Neural cell (in vitro differentiated cells): ENCODE results near the gene BCAS1. TPM values are rescaled to one million over a fixed set of nuclear protein-coding genes. Genes with fewer than 3 reads are reported as not detected.

Experiments
- H2AFZ ChIP-seq: fragments of 200-600, 300-800 bp; sonication (generic), shearing (Covaris generic); 2 replicates; pipeline ENCODE4 v1.6.0; 2014; ENCODE audit warnings: low read depth, mild to moderate bottlenecking, antibody characterized with exemption, low read length, moderate library complexity
- H3F3A ChIP-seq: fragments of 200-600 bp; shearing (Covaris generic); 2 replicates; pipeline ENCODE4 v1.6.1; 2016; ENCODE audit warnings: mild to moderate bottlenecking, moderate library complexity, mixed read lengths, antibody characterized with exemption, low read length; ENCODE audit not compliant: insufficient read depth, poor library complexity, severe bottlenecking
- H3K27ac ChIP-seq: fragments of 200-600, 300-800 bp; sonication (generic), shearing (Covaris generic); 2 replicates; pipeline ENCODE4 v1.5.1; 2014; ENCODE audit warnings: mild to moderate bottlenecking, low read length, moderate library complexity
- H3K27me3 ChIP-seq: fragments of 300-800, 200-600 bp; sonication (generic), shearing (Covaris generic); 2 replicates; pipeline ENCODE4 v1.6.0; 2014; ENCODE audit warnings: mild to moderate bottlenecking, low read depth, low read length, moderate library complexity; ENCODE audit not compliant: insufficient read depth
- H3K36me3 ChIP-seq: fragments of 300-800, 200-600 bp; sonication (generic), shearing (Covaris generic); 2 replicates; pipeline ENCODE4 v1.5.1; 2014; ENCODE audit warnings: mild to moderate bottlenecking, antibody characterized with exemption, low read length, moderate library complexity; ENCODE audit not compliant: insufficient read depth
- H3K4me2 ChIP-seq: fragments of 300-800, 200-600 bp; sonication (generic), shearing (Covaris generic); 2 replicates; pipeline ENCODE4 v1.6.0; 2014; ENCODE audit warnings: mild to moderate bottlenecking, low read length
- H3K4me3 ChIP-seq: fragments of 300-800, 200-600 bp; sonication (generic), shearing (Covaris generic); 2 replicates; pipeline ENCODE4 v1.5.1; 2014; ENCODE audit warnings: mild to moderate bottlenecking, low read length, moderate library complexity
- H3K79me2 ChIP-seq: fragments of 200-600 bp; shearing (Covaris generic); replicated peaks from 2 replicates; pipeline ENCODE4 v1.6.0; 2014; ENCODE audit warnings: mild to moderate bottlenecking, low read length, moderate library complexity; ENCODE audit not compliant: insufficient read depth
- H3K9ac ChIP-seq: fragments of 300-800, 200-600 bp; sonication (generic), shearing (Covaris generic); 2 replicates; pipeline ENCODE4 v1.6.1; 2016; ENCODE audit warnings: mild to moderate bottlenecking, low read length, mixed read lengths
- H3K9me2 ChIP-seq: fragments of 200-600 bp; shearing (Covaris generic); 2 replicates; pipeline ENCODE4 v1.6.1; 2016; ENCODE audit warnings: mild to moderate bottlenecking, low read length, mixed read lengths; ENCODE audit not compliant: insufficient read depth
- H3K9me3 ChIP-seq: fragments of 200-600, 300-800 bp; sonication (generic), shearing (Covaris generic); 2 replicates; pipeline ENCODE4 v1.6.1; 2016; ENCODE audit warnings: mild to moderate bottlenecking, mixed run types, low read length, moderate library complexity, mixed read lengths
- H4K20me1 ChIP-seq: fragments of 200-600 bp; shearing (Covaris generic); 2 replicates; pipeline ENCODE4 v1.6.1; 2016; ENCODE audit warnings: mild to moderate bottlenecking, mixed run types; ENCODE audit not compliant: insufficient read depth
- CTCF ChIP-seq: fragments of 450-650 bp; IDR thresholded peaks from 2 replicates; pipeline ENCODE4 v1.5.1; 2014; ENCODE audit warnings: antibody characterized with exemption, mild to moderate bottlenecking, moderate library complexity; ENCODE audit not compliant: poor library complexity, severe bottlenecking
- EP300 ChIP-seq: fragments of 450-650 bp; conservative IDR thresholded peaks from 2 replicates; pipeline ENCODE4 v1.6.1; 2014; ENCODE audit warnings: antibody characterized with exemption, mild to moderate bottlenecking, moderate library complexity; ENCODE audit not compliant: poor library complexity, severe bottlenecking
- EZH2 ChIP-seq: fragments of 200-600, 300-800 bp; shearing (Covaris generic), sonication (generic); IDR thresholded peaks from 2 replicates; pipeline ENCODE4 v1.6.1; 2014; ENCODE audit warnings: antibody characterized with exemption, low read length, borderline replicate concordance, mild to moderate bottlenecking; ENCODE audit not compliant: insufficient read depth, poor library complexity, severe bottlenecking
- MXI1 ChIP-seq: fragments of 450-650 bp; conservative IDR thresholded peaks from 2 replicates; pipeline ENCODE4 v1.6.1; 2014; ENCODE audit warnings: antibody characterized with exemption, mild to moderate bottlenecking; ENCODE audit not compliant: poor library complexity, severe bottlenecking
- POLR2AphosphoS5 ChIP-seq: IDR thresholded peaks from 2 replicates; pipeline ENCODE4 v1.6.1; 2012
- RAD21 ChIP-seq: fragments of 450-650 bp; conservative IDR thresholded peaks from 2 replicates; pipeline ENCODE4 v1.6.1; 2014; ENCODE audit warnings: antibody characterized with exemption, mild to moderate bottlenecking, moderate library complexity
- REST ChIP-seq: IDR thresholded peaks from 2 replicates; pipeline ENCODE4 v1.6.1; 2012; ENCODE audit warnings: borderline replicate concordance
- SMC3 ChIP-seq: fragments of 450-650 bp; conservative IDR thresholded peaks from 2 replicates; pipeline ENCODE4 v1.6.1; 2014; ENCODE audit warnings: antibody characterized with exemption, mild to moderate bottlenecking, moderate library complexity; ENCODE audit not compliant: poor library complexity
- TAF1 ChIP-seq: IDR thresholded peaks from 2 replicates; pipeline ENCODE4 v1.6.1; 2012; ENCODE audit warnings: low read depth
- polyA plus RNA-seq: library from polyadenylated mRNA; depleted of rRNA; stranded (reverse); fragments of >200 nt; gene quantifications from 2 replicates; pipeline ENCODE4 v1.2.3, GENCODE V29; 2014

Gene BCAS1
- polyA plus RNA-seq, 1 donor from 2014 or later, result not detected

- no peak overlapping the region for H3K9ac ChIP-seq
- H3K79me2 ChIP-seq, result no peaks in the 10 kb centered on the region
- no peaks in the 10 kb centered on the region for H3K36me3 ChIP-seq
- H3K27ac ChIP-seq, result no peak overlapping the region
- no peak for TF ChIP-seq TAF1
- TF ChIP-seq MXI1, result no peak
- no peak for TF ChIP-seq EP300
- no peak for TF ChIP-seq RAD21
- TF ChIP-seq SMC3, result no peak
- no peak for TF ChIP-seq POLR2AphosphoS5
- TF ChIP-seq REST, result no peak
- no peak for TF ChIP-seq EZH2
- no peak for TF ChIP-seq CTCF
- H3F3A ChIP-seq, result no peaks in the 10 kb centered on the region
- H2AFZ ChIP-seq, result no peak overlapping the region
- no peaks in the 10 kb centered on the region for H4K20me1 ChIP-seq
- H3K27me3 ChIP-seq, result no peaks in the 10 kb centered on the region
- no peaks in the 10 kb centered on the region for H3K9me3 ChIP-seq
- no peak overlapping the region for H3K4me3 ChIP-seq
- H3K4me2 ChIP-seq, result no peak overlapping the region
- no peaks in the 10 kb centered on the region for H3K9me2 ChIP-seq
Measured at GRCh38 chr20:53963635-53964034, 106.8 kb downstream of the BCAS1 start.

- TF ChIP-seq EZH2 (no peak), RAD21 (no peak), CTCF (no peak), TAF1 (no peak), POLR2AphosphoS5 (no peak), REST (no peak), MXI1 (no peak), EP300 (no peak), SMC3 (no peak)
- Histone ChIP-seq H2AFZ (no peak overlapping the region), H3K27ac (no peak overlapping the region), H4K20me1 (no peaks in the 10 kb centered on the region), H3K9me2 (no peaks in the 10 kb centered on the region), H3K9ac (no peak overlapping the region), H3K79me2 (no peaks in the 10 kb centered on the region), H3K4me3 (no peak overlapping the region), H3K9me3 (no peaks in the 10 kb centered on the region), H3K36me3 (no peaks in the 10 kb centered on the region), H3F3A (no peaks in the 10 kb centered on the region), H3K4me2 (no peak overlapping the region), H3K27me3 (no peaks in the 10 kb centered on the region)
Measured at GRCh38 chr20:53962388-53962787, 108.0 kb downstream of the BCAS1 start.
